GM12891 (cell line): ENCODE data around the gene TRIO.

Experiments used
- DNase-seq: peaks from one replicate; pipeline ENCODE4 v3.0.0; 2011; ENCODE audit warnings: low spot score; ENCODE audit not compliant: insufficient read length
- FAIRE-seq: peaks from 2 replicates; lab custom pipeline; 2011; peaks lifted over from hg19 to GRCh38; lab: Jason Lieb, UNC
- PAX5 ChIP-seq: IDR thresholded peaks from 2 replicates; pipeline ENCODE4 v1.6.1; 2011; ENCODE audit warnings: low read length, moderate library complexity, mild to moderate bottlenecking; ENCODE audit not compliant: insufficient read depth, severe bottlenecking
- POLR2A ChIP-seq: IDR thresholded peaks from 2 replicates; pipeline ENCODE4 v1.6.1; 2011; ENCODE audit warnings: low read depth, low read length, control low read depth
- POLR2AphosphoS5 ChIP-seq: IDR thresholded peaks from 2 replicates; pipeline ENCODE4 v1.6.1; 2011; ENCODE audit warnings: low read depth, low read length, control low read depth
- POU2F2 ChIP-seq: IDR thresholded peaks from 2 replicates; pipeline ENCODE4 v1.6.1; 2011; ENCODE audit warnings: low read depth, mild to moderate bottlenecking, control low read depth, low read length, moderate library complexity
- SPI1 ChIP-seq: IDR thresholded peaks from 2 replicates; pipeline ENCODE4 v1.6.1; 2011; ENCODE audit warnings: low read depth, low read length, control low read depth
- TAF1 ChIP-seq: IDR thresholded peaks from 2 replicates; pipeline ENCODE4 v1.6.1; 2011; ENCODE audit warnings: low read depth, low read length, control low read depth

Gene TRIO

DNA sequence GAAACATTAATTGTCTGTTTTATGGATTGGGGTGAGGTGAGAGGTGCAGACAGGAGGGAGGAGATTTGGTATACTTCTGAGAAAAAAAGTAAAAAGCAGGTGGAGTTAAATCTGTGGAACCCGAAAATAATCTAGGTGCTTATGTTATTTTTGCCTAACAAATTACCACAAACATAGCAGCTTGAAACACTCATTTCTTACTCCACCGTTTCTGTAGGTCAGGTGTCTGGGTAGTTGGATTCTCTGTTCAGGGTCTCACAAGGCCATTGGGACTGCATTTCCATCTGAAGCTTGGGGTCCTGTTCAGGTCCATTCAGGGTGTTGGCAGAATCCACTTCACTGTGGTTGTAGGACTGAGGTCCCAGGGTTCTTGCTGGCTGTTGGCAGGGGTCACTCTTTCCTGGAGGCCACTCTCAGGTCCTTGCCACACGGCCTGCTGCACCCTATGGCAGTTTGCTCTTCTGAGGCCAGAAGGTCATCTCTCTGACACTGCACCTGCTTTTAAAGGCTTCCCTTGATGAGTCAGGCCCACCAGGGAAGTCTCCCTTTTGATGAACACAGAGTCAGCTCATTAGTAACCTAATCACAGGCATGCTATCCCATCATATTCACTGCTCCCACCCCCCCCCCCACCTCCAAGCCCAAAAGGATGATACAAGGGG lies 82.2 kb downstream of the TRIO start:
- DNase-seq (no peak), FAIRE-seq (no peak)
- no peak for TF ChIP-seq POLR2A
- TF ChIP-seq POLR2AphosphoS5: no peak
- no peak for TF ChIP-seq POU2F2
- TF ChIP-seq SPI1: no peak
- no peak for TF ChIP-seq PAX5
- no peak for TF ChIP-seq TAF1

DNA sequence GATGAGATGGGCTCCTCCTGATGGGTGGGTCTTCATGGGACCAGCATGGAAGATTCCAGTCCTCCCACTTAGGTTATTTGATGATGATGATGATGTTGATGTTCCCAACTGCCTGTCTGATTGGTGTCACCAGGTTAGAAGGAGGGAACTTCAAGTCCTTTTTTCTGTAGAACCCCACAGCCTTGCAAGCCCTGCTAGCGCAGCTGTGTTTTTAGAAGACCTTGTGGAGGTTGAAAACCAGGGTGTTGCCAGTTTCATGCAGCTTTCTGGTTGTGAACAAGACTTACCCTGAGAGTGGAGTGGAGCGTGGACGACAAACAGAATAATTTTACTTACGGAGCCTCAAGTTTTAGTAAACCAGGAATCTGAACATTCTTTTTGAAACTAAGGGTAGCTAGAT lies 83.0 kb downstream of the TRIO start:
- no peak for FAIRE-seq
- TF ChIP-seq SPI1 (no peak), PAX5 (no peak), POLR2AphosphoS5 (no peak), POLR2A (no peak), POU2F2 (no peak), TAF1 (no peak)
- DNase-seq: no peak

DNA sequence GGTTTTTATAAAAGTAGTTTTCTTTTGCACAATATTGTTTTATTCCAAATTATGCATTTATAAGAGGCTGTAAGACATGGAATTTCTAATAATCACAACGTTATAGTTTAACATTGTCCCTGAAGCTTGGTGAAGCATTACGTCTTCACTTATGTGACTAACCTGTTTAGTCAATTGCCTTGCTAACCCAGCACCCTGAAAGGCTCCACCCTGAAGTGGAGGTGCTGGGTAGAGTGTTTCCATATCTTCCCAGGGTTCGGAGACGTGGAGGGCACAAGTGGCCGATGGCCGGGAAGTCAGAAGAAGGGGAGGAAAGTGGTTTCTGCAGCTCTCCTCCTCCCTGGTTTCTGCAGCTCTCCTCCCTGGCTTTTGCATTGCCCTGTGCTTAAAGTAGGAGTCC lies 83.4 kb downstream of the TRIO start:
- no peak for FAIRE-seq

DNA sequence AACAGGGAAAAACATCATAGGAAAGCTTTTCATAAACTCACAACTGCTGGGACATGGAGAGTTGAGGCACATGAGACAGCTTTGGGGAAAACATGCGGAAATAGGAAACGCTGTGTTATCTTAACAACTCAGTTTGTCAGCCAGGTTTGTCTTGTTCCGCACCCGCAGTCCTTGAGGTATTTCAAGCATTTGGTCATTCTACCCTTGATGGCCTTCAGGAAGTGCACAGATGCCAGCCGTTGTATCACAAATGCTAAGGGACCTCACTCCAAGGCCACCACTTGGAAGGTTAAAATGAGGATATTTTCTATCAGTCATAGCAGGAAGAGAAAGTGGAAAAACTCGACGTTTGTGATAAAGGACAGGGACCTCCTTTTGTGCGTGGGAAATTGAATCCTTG lies 83.8 kb downstream of the TRIO start:
- TF ChIP-seq POLR2A: no peak
- TF ChIP-seq TAF1: no peak
- no peak for TF ChIP-seq POLR2AphosphoS5
- no peak for TF ChIP-seq POU2F2
- no peak for TF ChIP-seq SPI1
- no peak for TF ChIP-seq PAX5
- FAIRE-seq (no peak), DNase-seq (no peak)

More for the DNA sequence above, 83.4 kb downstream of the TRIO start:
- DNase-seq: no peak
- TF ChIP-seq POU2F2 (no peak), PAX5 (no peak)

DNA sequence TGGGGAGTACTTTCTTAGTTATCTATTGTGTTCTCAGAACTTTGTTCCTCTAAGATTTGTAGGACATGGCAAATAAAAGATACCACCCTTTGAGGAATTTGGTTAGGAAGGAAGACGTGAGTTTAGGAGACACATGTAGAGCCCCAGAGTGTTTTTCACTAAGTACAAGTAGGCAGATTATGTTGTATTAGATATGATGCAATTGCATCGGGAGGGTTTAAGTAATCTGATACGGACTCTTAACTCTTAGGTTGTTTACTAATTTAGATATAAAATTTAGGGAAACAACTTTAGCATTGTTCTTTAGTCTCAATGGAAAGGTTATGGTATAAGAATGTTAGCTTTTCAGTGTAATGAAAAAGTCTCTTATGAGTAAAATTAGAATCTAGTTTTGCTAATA lies 84.4 kb downstream of the TRIO start:
- TF ChIP-seq PAX5: no peak
- DNase-seq: no peak
- FAIRE-seq: no peak

DNA sequence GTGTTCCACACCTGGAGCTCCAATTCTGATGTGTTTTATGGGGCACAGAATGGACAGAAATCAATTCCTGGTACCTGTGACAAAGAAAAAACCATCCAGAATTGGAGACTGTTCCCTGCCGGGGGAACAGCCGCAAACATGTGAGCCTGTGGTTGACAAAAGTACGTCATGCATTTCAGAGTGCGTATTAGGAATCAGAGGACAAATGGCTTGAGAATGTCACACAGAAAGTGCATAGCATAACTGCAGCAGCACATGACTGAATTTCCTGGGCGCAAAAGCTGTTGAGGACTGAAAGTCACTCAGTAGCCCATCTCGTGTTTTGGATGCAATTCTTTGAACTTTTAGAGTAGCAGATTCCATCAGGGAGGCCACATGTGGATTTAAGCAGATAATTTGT lies 85.1 kb downstream of the TRIO start:
- FAIRE-seq: no peak
- no peak for TF ChIP-seq SPI1
- no peak for TF ChIP-seq POU2F2
- no peak for TF ChIP-seq POLR2AphosphoS5
- no peak for TF ChIP-seq TAF1
- no peak for TF ChIP-seq POLR2A
- TF ChIP-seq PAX5: no peak
- DNase-seq: no peak

- FAIRE-seq: no peak
Measured at GRCh38 chr5:14229181-14229580, 86.0 kb downstream of the TRIO start.

GRCh38 chr5:14229734-14230133 lies 86.6 kb downstream of the TRIO start:
- FAIRE-seq (no peak), DNase-seq (no peak)
- TF ChIP-seq SPI1: no peak
- no peak for TF ChIP-seq POLR2A
- TF ChIP-seq PAX5: no peak

More at GRCh38 chr5:14229181-14229580, 86.0 kb downstream of the TRIO start:
- no peak for DNase-seq
- TF ChIP-seq POLR2A (no peak), SPI1 (no peak), POU2F2 (no peak), TAF1 (no peak), PAX5 (no peak), POLR2AphosphoS5 (no peak)

GRCh38 chr5:14231156-14231555 lies 88.0 kb downstream of the TRIO start:
- FAIRE-seq: no peak
- no peak for TF ChIP-seq PAX5
- no peak for TF ChIP-seq POU2F2
- no peak for TF ChIP-seq TAF1
- no peak for TF ChIP-seq POLR2AphosphoS5
- no peak for TF ChIP-seq POLR2A
- no peak for TF ChIP-seq SPI1
- DNase-seq: no peak

GRCh38 chr5:14231890-14232289 lies 88.7 kb downstream of the TRIO start:
- TF ChIP-seq PAX5 (no peak), POLR2AphosphoS5 (no peak), SPI1 (no peak), POLR2A (no peak), POU2F2 (no peak), TAF1 (no peak)
- no peak for DNase-seq
- no peak for FAIRE-seq

- no peak for FAIRE-seq
- DNase-seq: no peak
- no peak for TF ChIP-seq POLR2A
- no peak for TF ChIP-seq POU2F2
- no peak for TF ChIP-seq TAF1
- TF ChIP-seq SPI1: no peak
- TF ChIP-seq PAX5: no peak
- no peak for TF ChIP-seq POLR2AphosphoS5
Measured at GRCh38 chr5:14234204-14234603, 91.1 kb downstream of the TRIO start.
